GM10847 (cell line): Measurements from ENCODE around the gene SENP3.

Experiments
- POLR2A ChIP-seq: IDR thresholded peaks from 2 replicates; pipeline ENCODE4 v1.6.1; 2011; ENCODE audit not compliant: insufficient read length; ENCODE audit errors: extremely low read depth

The SENP3 gene

GRCh38 chr17:7580604-7581575, 19.2 kb downstream of the SENP3 start:
- no peak for TF ChIP-seq POLR2A

- no peak for TF ChIP-seq POLR2A
Observed at GRCh38 chr17:7582396-7583252, 20.9 kb downstream of the SENP3 start.

GRCh38 chr17:7583253-7584109, 21.8 kb downstream of the SENP3 start, which contains the start of gene MPDU1:
Gene MPDU1 (plus strand): TSS chr17:7583852. CDS start chr17:7583863, 11 bp downstream.
- TF ChIP-seq POLR2A: peak; percentile 77

- TF ChIP-seq POLR2A: no peak
Observed at GRCh38 chr17:7586673-7587419, 25.1 kb downstream of the SENP3 start.

- TF ChIP-seq POLR2A: no peak
Observed at GRCh38 chr17:7587420-7588151, 25.9 kb downstream of the SENP3 start.

GRCh38 chr17:7588553-7589203, 27.0 kb downstream of the SENP3 start:
- TF ChIP-seq POLR2A: no peak

- no peak for TF ChIP-seq POLR2A
Observed at GRCh38 chr17:7589204-7589868, 27.6 kb downstream of the SENP3 start.

- TF ChIP-seq POLR2A: no peak
Observed at GRCh38 chr17:7589891-7590691, 28.4 kb downstream of the SENP3 start, which contains the start of gene SOX15. Gene SOX15 (minus strand): TSS chr17:7590094. CDS start chr17:7589676, 418 bp downstream.

- TF ChIP-seq POLR2A: no peak
Observed at GRCh38 chr17:7590743-7591142, 29.0 kb downstream of the SENP3 start.

GRCh38 chr17:7591596-7591995, 29.9 kb downstream of the SENP3 start:
- TF ChIP-seq POLR2A: no peak

- TF ChIP-seq POLR2A: no peak
Observed at GRCh38 chr17:7592422-7593021, 30.8 kb downstream of the SENP3 start.

GRCh38 chr17:7593296-7593695, 31.6 kb downstream of the SENP3 start:
- no peak for TF ChIP-seq POLR2A
